Esophagus muscularis mucosa (tissue), 4 donors: ENCODE measurements around the gene PRR5. TPM values are rescaled to one million over a fixed set of nuclear protein-coding genes. Genes with fewer than 3 reads are reported as not detected.
"Not testable (repeated sequence)": the region's sequence is repeated elsewhere in the genome, so short reads cannot be mapped to it uniquely, and the experiment has no call there.

Experiments used
- DNase-seq: peaks from one replicate; pipeline ENCODE4 v3.0.0-alpha.2; 2017; ENCODE audit errors: extremely low spot score
- H3K27ac ChIP-seq, 4 donors: fragments of 200-600 bp; sonication (generic); replicated peaks in 1 of 4; 1 replicate in 3 of 4; 2 replicates in 1 of 4; pipeline ENCODE4 v1.5.1; 2016 to 2019; ENCODE audit warnings: mild to moderate bottlenecking in 1 of 4
- H3K27me3 ChIP-seq, 4 donors: fragments of 200-600 bp; sonication (generic); one replicate each; pipeline versions ENCODE4 v1.5.1 to v1.6.0; 2016 to 2019
- H3K36me3 ChIP-seq, 4 donors: fragments of 200-600 bp; sonication (generic); one replicate each; pipeline ENCODE4 v1.5.1; 2016 to 2019
- H3K4me1 ChIP-seq, 4 donors: fragments of 200-600 bp; sonication (generic); one replicate each; pipeline ENCODE4 v1.5.1; 2016 to 2019
- H3K4me3 ChIP-seq, 4 donors: fragments of 200-600 bp; sonication (generic); 1 replicate in 2 of 4; 2 replicates in 2 of 4; pipeline ENCODE4 v1.5.1; 2016 to 2019; ENCODE audit warnings: mild to moderate bottlenecking in 4 of 4, moderate library complexity in 1 of 4
- H3K9me3 ChIP-seq, 4 donors: fragments of 200-600 bp; sonication (generic); 1 replicate in 3 of 4; 2 replicates in 1 of 4; pipeline ENCODE4 v1.5.1; 2016 to 2019
- EP300 ChIP-seq: sonication (generic); formaldehyde crosslinking; IDR thresholded peaks from one replicate; pipeline ENCODE4 v1.6.1; 2017; ENCODE audit warnings: antibody characterized with exemption
- POLR2A ChIP-seq: fragments of 450-650 bp; IDR thresholded peaks from one replicate; pipeline ENCODE4 v1.6.1; 2017; ENCODE audit warnings: antibody characterized with exemption, moderate library complexity, mild to moderate bottlenecking, low read depth
- POLR2AphosphoS5 ChIP-seq, 2 donors: sonication (generic); formaldehyde crosslinking; IDR thresholded peaks; one replicate each; pipeline ENCODE4 v1.6.1; 2017; ENCODE audit warnings: antibody characterized with exemption in 2 of 2
- WGBS: methylation state at CpG from one replicate; pipeline ENCODE4 v1.1.5; 2018; 5-methylcytosine and 5-hydroxymethylcytosine counted together
- intact Hi-C: fragments of 100-400 bp; cut with DNase I; formaldehyde crosslinking; loops from one replicate; pipeline ENCODE4 v1.15.1; 2023
- total RNA-seq, 4 donors: library from RNA; depleted of rRNA; stranded (reverse); fragments of >200 nt; gene quantifications; one replicate each; pipeline versions ENCODE4 v1.1.0 to v1.2.1, GENCODE V29; 2016
- TF ChIP-seq, protein P1 (sequence below), 3 experiments: fragments of 200-600 bp in 2 of 3; fragments of 450-650 bp in 1 of 3; sonication (generic) in 2 of 3; IDR thresholded peaks; one replicate each; pipeline ENCODE4 v1.5.1; 2017 to 2019; ENCODE audit warnings: antibody characterized with exemption in 3 of 3, mild to moderate bottlenecking in 2 of 3, moderate library complexity in 1 of 3

Gene PRR5
- total RNA-seq, 4 donors from 2014 or later: 5.6 to 16.6 (median 11.4) TPM

DNA sequence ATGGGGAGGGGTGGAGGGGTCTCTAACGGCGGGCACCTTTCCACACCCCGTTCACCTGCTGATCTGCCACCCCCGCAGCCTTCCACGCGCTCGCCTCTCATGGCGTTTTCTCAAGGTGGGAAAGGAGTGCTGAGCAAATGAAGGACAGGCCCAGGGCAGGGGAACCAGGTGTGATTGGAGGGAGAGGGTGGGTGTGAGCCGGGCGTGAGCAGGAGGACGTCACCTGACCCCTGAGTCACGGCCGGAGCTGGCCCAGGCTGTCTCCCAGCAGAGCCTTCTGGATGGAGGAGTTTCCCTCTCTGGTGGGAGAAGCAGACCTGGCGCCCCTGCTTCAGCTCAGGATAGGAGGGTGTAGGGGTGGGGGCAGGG lies 36.3 kb downstream of the PRR5 start:
- H3K27ac ChIP-seq: no peak overlapping the region
- TF ChIP-seq, protein P1, sequence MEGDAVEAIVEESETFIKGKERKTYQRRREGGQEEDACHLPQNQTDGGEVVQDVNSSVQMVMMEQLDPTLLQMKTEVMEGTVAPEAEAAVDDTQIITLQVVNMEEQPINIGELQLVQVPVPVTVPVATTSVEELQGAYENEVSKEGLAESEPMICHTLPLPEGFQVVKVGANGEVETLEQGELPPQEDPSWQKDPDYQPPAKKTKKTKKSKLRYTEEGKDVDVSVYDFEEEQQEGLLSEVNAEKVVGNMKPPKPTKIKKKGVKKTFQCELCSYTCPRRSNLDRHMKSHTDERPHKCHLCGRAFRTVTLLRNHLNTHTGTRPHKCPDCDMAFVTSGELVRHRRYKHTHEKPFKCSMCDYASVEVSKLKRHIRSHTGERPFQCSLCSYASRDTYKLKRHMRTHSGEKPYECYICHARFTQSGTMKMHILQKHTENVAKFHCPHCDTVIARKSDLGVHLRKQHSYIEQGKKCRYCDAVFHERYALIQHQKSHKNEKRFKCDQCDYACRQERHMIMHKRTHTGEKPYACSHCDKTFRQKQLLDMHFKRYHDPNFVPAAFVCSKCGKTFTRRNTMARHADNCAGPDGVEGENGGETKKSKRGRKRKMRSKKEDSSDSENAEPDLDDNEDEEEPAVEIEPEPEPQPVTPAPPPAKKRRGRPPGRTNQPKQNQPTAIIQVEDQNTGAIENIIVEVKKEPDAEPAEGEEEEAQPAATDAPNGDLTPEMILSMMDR (IDR thresholded peaks at IDR 0.05): no peak
- TF ChIP-seq POLR2AphosphoS5 (IDR thresholded peaks at IDR 0.05) (no peak), POLR2A (no peak), EP300 (no peak)
- WGBS: 53% methylated on average over 9 of the region's 14 CpGs
- H3K9me3 ChIP-seq: no peaks in the 10 kb centered on the region
- H3K36me3 ChIP-seq: no peaks in the 10 kb centered on the region
- intact Hi-C loops: no loop called here
- DNase-seq: no peak
- H3K27me3 ChIP-seq: peaks cover 0 to 80% (median 9%) of the 10 kb centered on the region in 4 donors
- H3K4me3 ChIP-seq: no peak overlapping the region
- H3K4me1 ChIP-seq: peaks cover 0 to 13% (median 11%) of the 10 kb centered on the region in 4 donors

DNA sequence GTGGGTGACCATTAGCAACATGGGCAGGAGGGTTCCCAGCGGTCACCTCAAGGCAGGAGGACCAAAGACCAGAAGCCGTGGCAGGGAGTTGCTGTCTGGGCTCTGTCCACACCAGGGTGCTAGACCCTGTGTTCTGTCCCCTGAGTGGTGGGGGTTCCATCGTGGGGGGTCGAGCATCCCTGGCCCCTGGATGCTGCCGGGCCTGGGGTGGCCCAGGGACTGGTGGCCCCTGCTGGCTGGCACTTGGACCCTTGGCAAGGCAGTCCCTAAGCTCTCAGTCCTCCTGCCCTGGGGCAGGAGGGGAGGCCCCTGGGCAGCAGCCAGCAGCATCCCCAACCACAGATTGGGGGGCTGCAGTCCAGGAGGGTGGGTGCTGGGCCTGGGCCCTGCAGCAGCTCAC lies 37.0 kb downstream of the PRR5 start:
- Histone ChIP-seq H3K4me1 (peaks cover 0 to 13% (median 11%) of the 10 kb centered on the region in 4 donors), H3K36me3 (no peaks in the 10 kb centered on the region), H3K27ac (no peak overlapping the region), H3K27me3 (peaks cover 0 to 87% (median 9%) of the 10 kb centered on the region in 4 donors), H3K4me3 (no peak overlapping the region), H3K9me3 (no peaks in the 10 kb centered on the region)
- 86% methylated on average over 4 of the region's 5 CpGs for WGBS
- DNase-seq: no peak
- TF ChIP-seq POLR2AphosphoS5 (IDR thresholded peaks at IDR 0.05) (no peak), POLR2A (no peak), EP300 (no peak)
- TF ChIP-seq, protein P1 (IDR thresholded peaks at IDR 0.05): no peak
- intact Hi-C loops: no loop called here

DNA sequence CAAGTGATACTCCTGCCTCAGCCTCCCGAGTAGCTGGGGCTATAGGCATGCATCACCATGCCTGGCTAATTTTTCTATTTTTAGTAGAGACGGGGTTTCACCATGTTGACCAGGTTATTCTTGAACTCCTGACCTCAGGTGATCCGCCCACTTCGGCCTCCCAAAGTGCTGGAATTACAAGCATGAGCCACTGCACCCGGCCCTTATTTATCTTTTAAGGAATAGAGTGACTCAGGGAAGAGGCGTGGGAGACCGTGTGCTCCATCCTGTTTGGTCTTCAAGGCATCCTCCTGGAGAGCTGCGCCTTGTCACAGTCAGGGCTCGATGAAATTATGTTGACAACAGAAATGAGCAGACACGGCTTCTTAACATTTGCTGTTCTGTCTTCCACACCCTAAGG lies 37.7 kb downstream of the PRR5 start:
- H3K4me3 ChIP-seq, intact Hi-C loops, H3K27ac ChIP-seq, H3K9me3 ChIP-seq, DNase-seq, H3K36me3 ChIP-seq: not testable (repeated sequence)
- Histone ChIP-seq H3K27me3 (peaks cover 0 to 87% (median 9%) of the 10 kb centered on the region in 4 donors), H3K4me1 (peaks cover 0 to 13% (median 11%) of the 10 kb centered on the region in 4 donors)
- WGBS: 67% methylated on average over 5 of the region's 10 CpGs

DNA sequence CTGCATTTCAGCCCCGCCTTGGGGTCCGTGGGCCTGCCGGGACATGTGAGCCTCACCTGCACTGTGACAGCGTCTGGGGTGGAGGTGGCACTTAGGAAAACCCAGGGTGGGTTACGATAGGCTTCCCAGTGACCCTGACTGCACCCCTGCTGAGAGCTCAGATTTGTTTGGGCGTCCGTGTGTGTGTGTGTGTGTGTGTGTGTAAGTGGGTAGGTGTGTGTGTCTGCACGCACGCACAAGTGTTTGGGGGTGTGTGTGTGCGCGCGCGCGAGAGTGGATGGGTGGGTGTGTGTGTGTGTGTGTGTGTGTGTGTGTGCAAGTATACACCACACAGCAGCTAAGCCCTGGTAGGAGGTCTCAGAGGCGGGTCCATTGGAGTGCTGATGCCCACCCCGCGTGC lies 38.3 kb downstream of the PRR5 start:
- intact Hi-C loops: no loop called here
- 81% methylated on average over 17 of the region's 17 CpGs for WGBS
- peaks cover 0 to 87% (median 9%) of the 10 kb centered on the region in 4 donors for H3K27me3 ChIP-seq

DNA sequence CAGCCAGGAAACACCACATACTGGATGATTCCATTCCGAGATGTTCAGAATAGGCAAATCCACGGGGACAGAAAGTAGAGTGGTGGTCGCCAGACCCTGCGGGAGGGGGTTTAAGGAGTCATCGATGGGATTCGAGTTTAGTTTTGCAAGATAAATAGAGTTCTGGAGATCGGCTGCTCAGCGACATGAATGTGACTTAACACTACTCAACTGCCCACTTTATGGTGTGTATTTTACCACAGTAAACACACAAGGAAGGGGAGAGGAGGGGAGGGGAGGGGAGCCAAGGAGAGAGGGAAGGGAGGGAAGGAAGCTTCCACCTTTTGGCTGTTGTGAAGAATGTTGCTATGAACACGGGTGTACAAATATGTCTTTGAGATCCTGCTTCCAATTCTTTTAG lies 39.9 kb downstream of the PRR5 start:
- H3K27me3 ChIP-seq: peaks cover 0 to 80% (median 7%) of the 10 kb centered on the region in 4 donors
- 73% methylated on average over 9 of the region's 9 CpGs for WGBS

More for the DNA sequence above, 38.3 kb downstream of the PRR5 start:
- Histone ChIP-seq H3K27ac (no peak overlapping the region), H3K4me3 (no peak overlapping the region), H3K4me1 (peaks cover 0 to 13% (median 11%) of the 10 kb centered on the region in 4 donors), H3K9me3 (no peaks in the 10 kb centered on the region), H3K36me3 (no peaks in the 10 kb centered on the region)
- TF ChIP-seq, protein P1 (IDR thresholded peaks at IDR 0.05): no peak
- TF ChIP-seq EP300: no peak
- TF ChIP-seq POLR2A: no peak
- TF ChIP-seq POLR2AphosphoS5 (IDR thresholded peaks at IDR 0.05): no peak
- DNase-seq: no peak

More for the DNA sequence above, 39.9 kb downstream of the PRR5 start:
- Histone ChIP-seq H3K4me3 (no peak overlapping the region), H3K27ac (no peak overlapping the region), H3K36me3 (no peaks in the 10 kb centered on the region), H3K4me1 (peaks cover 0 to 1% (median under 1%) of the 10 kb centered on the region in 4 donors), H3K9me3 (no peaks in the 10 kb centered on the region)
- DNase-seq: no peak
- intact Hi-C loops: no loop called here
- TF ChIP-seq POLR2A (no peak), EP300 (no peak), POLR2AphosphoS5 (IDR thresholded peaks at IDR 0.05) (no peak)
- TF ChIP-seq, protein P1 (IDR thresholded peaks at IDR 0.05): no peak
